SU-DHL-6 (cell line): ENCODE results near the gene ACACA.

ENCODE experiments used
- CTCF ChIP-seq: fragments of 200-600 bp; sonication (generic); IDR thresholded peaks from one replicate; pipeline ENCODE4 v1.5.1; 2017; ENCODE audit warnings: antibody characterized with exemption, mild to moderate bottlenecking, low read length, moderate library complexity; ENCODE audit not compliant: insufficient read depth, poor library complexity, severe bottlenecking
- EZH2phosphoT487 ChIP-seq: fragments of 200-600 bp; sonication (generic), shearing (Covaris generic); conservative IDR thresholded peaks from 2 replicates; pipeline ENCODE4 v1.6.1; 2018; ENCODE audit warnings: mild to moderate bottlenecking, antibody characterized with exemption, low read length, moderate library complexity, mixed read lengths

DNA sequence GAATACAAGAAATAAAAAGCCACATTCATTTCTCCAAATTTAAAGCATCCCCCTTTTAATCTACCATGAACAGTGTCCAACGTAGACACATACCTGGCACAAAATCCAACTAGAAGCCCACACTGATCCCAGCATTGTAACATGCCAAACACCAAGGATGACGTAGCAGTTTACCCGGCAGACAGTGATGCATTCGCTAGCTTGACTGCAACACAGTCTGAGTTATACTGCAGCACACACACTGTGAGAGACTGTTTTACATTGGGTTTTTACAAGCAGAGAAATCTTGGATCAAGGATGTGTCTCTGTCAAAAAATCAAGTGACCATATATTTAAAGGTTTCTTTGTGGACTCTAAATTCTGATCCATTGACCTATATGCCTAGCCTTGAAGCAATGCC is 105.3 kb downstream of the ACACA start:
- TF ChIP-seq CTCF (no peak), EZH2phosphoT487 (no peak)
